ES-I3 (cell line): ENCODE data around the gene CALR3.
"Not testable (repeated sequence)": the region's sequence is repeated elsewhere in the genome, so short reads cannot be mapped to it uniquely, and the experiment has no call there.

ENCODE experiments used
- H3K36me3 ChIP-seq: 2 replicates; pipeline ENCODE4 v1.6.1; 2013; ENCODE audit warnings: mild to moderate bottlenecking, low read length, control low read depth, moderate library complexity; ENCODE audit not compliant: insufficient read depth
- H3K4me1 ChIP-seq: 2 replicates; pipeline ENCODE4 v1.6.1; 2013; ENCODE audit warnings: mild to moderate bottlenecking, control low read depth, low read length; ENCODE audit not compliant: insufficient read depth
- H3K9ac ChIP-seq: 2 replicates; pipeline ENCODE4 v1.6.1; 2013; ENCODE audit warnings: low read depth, mild to moderate bottlenecking, low read length, moderate library complexity
- H3K9me3 ChIP-seq: 2 replicates; pipeline ENCODE4 v1.6.1; 2013; ENCODE audit warnings: mild to moderate bottlenecking, low read length, moderate library complexity; ENCODE audit not compliant: control insufficient read depth, insufficient read depth

The CALR3 gene

DNA sequence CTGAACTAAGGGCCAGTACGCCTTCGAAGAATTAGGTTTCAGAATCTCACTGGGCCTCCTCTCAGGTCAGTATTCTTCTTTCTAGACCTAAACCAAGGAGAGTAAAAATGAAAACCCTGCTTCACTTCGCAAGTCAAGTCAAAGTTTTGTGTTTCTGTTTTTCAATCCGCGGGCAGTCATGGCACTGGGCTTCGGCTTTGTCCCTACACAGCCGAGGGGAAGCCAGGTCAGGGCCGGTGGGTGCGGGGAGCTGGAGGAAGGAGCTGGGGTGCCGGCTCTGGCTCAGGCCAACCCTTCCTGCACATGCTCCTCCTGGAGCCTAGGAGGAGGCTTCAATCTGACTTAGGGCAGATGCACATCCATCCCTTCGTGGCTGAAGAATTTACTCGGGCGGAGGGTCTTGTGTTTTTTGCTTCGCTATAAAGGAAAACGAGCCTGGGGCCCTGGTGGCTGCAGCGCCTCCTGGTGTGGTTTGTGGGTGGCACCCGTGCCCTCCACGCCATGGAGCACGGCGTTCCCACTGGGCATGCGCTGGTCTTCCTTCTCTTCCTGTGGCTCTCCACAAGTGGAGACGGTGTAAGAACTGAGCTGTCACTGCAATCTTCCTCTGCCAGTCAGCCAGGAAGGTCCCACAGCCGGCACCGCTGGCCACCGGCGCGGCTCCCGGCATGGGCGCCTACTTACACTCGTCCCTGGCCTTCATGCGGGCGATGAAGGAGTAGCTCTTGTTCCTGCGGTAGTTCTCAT, 22.7 kb upstream of the CALR3 start:
- H3K4me1 ChIP-seq = no peaks in the 10 kb centered on the region
- peaks cover 16% of the 10 kb centered on the region for H3K36me3 ChIP-seq
- H3K9me3 ChIP-seq = no peaks in the 10 kb centered on the region
- no peak overlapping the region for H3K9ac ChIP-seq

DNA sequence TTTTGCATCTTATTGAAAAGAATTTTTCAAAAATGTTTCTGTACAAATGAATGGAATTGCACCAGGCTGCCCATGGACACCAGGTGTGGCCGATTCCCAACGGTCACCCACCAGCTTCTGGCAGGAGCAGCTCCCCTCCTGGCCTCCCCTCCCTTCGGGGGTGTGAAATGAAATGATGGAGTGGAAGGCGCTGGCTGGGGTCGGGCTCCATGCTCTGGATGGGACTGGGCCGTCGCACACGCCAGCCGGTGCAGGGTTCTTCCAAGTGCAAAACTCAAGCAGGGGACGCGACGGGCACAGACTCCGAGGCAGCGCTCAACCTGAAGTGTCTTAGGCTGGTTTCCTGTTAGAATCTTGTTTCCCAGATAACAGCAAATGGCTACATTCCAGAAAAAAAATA, 22.1 kb upstream of the CALR3 start:
- H3K4me1 ChIP-seq = no peaks in the 10 kb centered on the region
- H3K36me3 ChIP-seq = peaks cover 14% of the 10 kb centered on the region
- no peak overlapping the region for H3K9ac ChIP-seq
- H3K9me3 ChIP-seq = no peaks in the 10 kb centered on the region

DNA sequence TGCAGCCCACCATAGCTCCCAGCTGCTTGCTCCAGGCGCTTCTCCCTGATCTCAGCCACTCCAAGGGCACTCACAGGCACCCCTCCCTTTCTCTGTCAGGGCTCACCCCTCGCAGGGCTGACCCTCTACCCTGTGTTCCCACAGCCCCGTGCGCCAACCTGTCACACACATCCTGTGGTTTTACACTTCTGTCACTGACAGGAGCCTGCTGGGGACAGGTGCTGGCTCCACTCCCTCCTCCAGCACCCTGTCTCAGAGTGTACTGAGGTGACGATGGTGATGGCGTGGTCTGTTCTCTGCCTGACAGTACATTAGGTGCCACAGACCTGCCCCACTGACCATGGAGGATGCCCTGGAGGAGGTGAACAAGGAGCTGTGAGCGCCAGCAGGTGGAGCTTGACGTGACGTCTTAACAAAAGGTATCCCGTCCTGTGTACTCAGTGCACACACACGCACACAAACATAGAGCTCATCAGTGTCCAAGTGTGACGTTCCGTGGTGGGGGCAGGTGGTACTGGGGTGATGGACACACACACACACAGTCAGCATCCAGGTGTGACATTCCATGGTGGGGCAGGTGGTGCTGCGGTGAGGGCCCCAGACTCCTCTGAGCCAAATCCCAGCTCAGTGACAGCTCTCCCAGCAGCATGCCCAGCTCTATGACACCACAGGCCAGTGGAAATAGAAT, 21.1 kb upstream of the CALR3 start:
- no peaks in the 10 kb centered on the region for H3K9me3 ChIP-seq
- peaks cover 14% of the 10 kb centered on the region for H3K36me3 ChIP-seq
- H3K4me1 ChIP-seq = no peaks in the 10 kb centered on the region
- H3K9ac ChIP-seq = no peak overlapping the region

DNA sequence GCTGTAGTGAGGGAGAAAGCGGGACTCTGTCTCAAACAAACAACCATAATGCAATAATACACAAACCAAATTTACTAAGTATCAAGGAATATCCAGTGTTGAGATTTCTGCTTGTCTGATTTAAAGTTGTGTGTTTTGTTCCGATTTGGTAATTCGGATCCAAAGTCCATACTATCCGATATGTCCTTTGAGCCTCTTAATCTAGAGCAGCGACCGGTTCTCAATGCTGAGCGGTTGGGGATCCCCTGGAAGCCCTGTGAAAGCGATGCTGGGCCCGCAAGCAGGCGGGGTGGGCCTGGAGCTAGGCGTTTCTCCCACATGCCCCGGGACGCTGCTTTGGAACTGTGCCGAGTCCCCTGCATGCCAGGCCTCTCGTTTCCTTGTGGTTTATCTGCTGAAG, 20.4 kb upstream of the CALR3 start:
- no peak overlapping the region for H3K9ac ChIP-seq
- H3K36me3 ChIP-seq = peaks cover 14% of the 10 kb centered on the region
- no peaks in the 10 kb centered on the region for H3K4me1 ChIP-seq
- H3K9me3 ChIP-seq = no peaks in the 10 kb centered on the region

DNA sequence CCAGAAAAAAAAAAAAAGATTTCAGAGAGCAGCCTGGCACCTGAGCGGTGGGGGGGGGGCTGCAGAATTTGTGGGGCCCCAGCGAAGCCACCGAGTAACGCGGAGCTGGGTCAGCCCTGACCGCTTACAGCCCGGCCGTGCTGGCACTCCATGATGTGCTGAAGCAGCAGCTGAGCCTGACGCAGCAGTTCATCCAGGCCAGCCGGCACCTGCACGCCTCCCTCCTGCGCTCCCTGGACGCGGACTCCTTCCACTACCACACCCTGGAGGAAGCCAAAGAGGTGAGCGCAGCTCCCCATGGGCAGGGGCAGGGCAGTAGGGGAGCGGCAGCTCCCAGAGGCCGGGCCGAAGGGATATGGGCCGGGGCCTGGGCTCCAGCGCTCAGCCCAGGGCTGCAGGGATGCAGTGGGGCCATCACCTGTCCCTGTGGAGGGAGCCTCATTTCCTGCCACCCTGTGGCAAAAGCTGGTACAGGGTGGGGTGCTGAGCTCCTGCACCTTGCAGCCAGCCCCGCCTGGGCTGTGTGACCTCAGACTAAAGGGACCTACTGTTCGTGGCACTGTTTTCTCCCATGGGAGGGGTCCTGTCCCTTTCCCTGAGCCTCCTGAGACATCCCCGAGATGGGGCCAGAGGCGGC, 18.5 kb upstream of the CALR3 start:
- Histone ChIP-seq H3K9me3 (no peaks in the 10 kb centered on the region), H3K9ac (no peak overlapping the region), H3K36me3 (peaks cover 6% of the 10 kb centered on the region; the same call in 1 of the 2 replicates), H3K4me1 (no peaks in the 10 kb centered on the region)

DNA sequence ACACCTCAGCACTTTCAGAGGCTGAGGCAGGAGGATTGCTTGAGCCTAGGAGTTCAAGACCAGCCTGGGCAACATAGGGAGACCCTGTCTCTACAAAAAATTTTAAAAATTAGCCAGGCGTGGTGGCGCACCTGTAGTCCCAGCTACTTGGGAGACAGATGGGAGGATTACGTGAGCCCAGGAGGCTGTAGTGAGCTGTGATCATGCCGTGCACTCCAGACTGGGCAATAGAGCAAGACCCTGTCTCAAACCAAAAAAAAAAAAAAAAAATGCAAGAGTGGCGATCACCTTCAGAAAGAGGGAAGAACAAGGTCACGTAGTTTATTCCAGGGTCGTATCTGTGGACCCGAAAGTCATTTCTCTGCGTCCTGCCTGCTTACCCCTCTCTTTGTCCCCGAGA, 16.6 kb upstream of the CALR3 start:
- not testable (repeated sequence) for H3K4me1 ChIP-seq, H3K9me3 ChIP-seq, H3K36me3 ChIP-seq, H3K9ac ChIP-seq

DNA sequence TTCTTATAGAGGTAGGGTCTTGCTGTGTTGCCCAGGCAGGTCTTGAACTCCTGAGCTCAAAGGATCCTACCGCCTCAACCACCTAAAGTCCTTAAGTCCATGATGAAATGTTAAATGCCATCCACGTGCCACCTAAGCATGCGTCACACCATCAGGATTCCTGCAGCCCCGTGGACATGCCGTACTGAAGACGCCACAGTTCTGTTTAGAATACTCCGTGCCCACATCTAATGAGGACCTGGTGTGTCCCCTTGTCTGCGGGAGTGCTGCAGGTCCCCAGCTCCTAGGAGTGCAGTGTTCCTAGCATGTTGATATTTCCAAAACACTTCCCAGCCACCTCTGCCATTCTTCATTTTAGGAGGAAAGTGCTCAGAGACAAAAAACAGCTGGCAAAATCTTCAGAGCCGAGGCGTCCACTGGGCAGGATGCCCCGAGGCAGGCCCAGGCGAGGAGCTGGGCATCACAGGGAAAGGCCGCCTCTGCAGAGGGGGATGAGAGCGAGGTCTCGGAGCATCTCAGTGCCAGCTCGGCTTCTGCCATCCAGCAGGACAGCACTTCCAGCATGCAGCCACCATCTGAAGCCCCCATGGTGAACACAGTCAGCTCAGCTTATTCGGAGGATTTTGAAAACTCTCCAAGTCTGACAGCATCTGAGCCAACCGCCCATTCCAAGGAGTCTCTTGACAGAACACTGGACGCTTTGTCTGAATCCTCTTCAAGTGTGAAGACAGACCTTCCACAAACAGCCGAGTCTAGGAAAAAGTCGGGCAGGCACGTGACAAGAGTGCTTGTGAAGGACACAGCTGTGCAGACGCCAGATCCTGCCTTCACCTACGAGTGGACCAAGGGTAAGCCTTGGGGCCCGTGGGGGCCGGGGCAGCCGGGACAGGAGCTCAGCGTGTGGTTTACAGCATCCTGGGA, 13.4 kb upstream of the CALR3 start:
- Histone ChIP-seq H3K9me3 (no peaks in the 10 kb centered on the region), H3K9ac (no peak overlapping the region), H3K36me3 (0 out of 2 replicates have a peak, but pooled peaks cover 4% of the 10 kb centered on the region)

DNA sequence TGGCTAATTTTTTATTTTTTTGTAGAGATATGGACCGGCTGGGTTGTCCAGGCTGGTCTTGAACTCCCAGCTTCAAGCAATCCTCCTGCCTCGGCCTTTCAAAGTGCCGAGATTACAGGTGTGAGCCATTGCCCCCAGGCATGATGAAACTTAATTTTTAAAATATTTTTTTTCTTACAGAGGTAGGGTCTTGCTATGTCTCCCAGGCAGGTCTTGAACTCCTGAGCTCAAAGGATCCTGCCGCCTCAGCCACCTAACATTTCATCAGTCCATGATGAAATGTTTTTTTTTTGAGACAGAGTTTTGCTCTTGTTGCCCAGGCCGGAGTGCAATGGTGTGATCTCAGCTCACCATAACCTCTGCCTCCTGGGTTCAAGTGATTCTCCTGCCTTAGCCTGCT, 12.6 kb upstream of the CALR3 start:
- no peak overlapping the region for H3K9ac ChIP-seq
- 0 out of 2 replicates have a peak, but pooled peaks cover 4% of the 10 kb centered on the region for H3K36me3 ChIP-seq
- no peaks in the 10 kb centered on the region for H3K9me3 ChIP-seq
- no peaks in the 10 kb centered on the region for H3K4me1 ChIP-seq

More for the DNA sequence above, 13.4 kb upstream of the CALR3 start:
- H3K4me1 ChIP-seq = no peaks in the 10 kb centered on the region

DNA sequence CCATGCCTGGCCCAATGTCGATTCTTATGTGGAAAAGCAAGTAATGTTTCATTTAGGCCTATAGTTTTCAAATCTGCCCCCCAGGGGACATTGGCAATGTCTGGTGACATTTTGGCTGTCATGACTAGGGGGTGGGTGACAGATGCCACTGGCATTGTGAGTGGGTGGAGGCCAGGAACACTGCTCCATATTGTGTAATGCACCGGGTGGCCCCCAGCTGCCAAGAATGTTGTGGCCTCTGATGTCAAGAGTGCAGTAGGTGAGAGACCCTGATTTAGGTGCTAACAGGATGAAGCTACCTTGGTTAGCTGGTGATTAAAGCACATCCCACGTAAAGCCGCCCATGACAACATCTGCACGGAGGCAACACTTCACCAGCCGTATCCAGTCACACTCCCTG, 11.0 kb upstream of the CALR3 start:
- H3K4me1 ChIP-seq = no peaks in the 10 kb centered on the region
- H3K36me3 ChIP-seq = 0 out of 2 replicates have a peak, but pooled peaks cover 4% of the 10 kb centered on the region
- no peaks in the 10 kb centered on the region for H3K9me3 ChIP-seq
- no peak overlapping the region for H3K9ac ChIP-seq

DNA sequence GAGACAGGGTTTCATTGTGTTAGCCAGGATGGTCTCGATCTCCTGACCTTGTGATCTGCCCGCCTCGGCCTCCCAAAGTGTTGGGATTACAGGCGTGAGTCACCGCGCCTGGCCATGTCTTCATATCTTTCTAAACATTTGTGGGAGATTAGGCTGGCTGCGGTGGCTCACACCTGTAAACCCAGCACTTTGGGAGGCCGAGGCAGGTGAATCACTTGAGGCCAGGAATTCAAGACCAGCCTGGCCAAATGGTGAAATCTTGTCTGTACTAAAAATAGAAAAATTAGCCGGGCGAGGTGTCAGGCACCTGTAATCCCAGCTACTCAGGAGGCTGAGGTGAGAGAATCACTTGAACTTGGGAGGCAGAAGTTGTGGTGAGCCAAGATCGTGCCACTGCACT, 10.2 kb upstream of the CALR3 start:
- H3K9ac ChIP-seq, H3K9me3 ChIP-seq, H3K4me1 ChIP-seq, H3K36me3 ChIP-seq: not testable (repeated sequence)

DNA sequence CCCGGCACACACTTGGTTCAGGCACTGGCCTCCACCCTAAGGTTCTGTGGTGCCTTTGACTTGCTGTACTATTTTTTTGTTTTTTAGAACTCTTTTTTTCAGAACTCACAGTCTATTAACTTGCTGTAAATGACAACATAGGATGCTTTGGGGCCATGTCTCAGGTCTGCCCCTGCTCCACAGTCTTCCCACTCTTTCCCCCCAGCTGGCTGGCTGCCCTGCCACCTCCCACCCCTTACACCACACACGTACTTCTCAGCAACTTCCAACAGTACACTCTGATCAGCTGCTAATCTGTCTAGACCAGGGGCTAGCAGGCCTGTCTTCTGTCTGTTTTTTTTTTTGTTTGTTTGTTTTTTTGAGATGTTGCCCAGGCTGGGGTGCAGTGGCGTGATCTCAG, 8.3 kb upstream of the CALR3 start:
- no peaks in the 10 kb centered on the region for H3K4me1 ChIP-seq
- H3K9ac ChIP-seq = no peak overlapping the region
- no peaks in the 10 kb centered on the region for H3K9me3 ChIP-seq
- no peaks in the 10 kb centered on the region for H3K36me3 ChIP-seq

DNA sequence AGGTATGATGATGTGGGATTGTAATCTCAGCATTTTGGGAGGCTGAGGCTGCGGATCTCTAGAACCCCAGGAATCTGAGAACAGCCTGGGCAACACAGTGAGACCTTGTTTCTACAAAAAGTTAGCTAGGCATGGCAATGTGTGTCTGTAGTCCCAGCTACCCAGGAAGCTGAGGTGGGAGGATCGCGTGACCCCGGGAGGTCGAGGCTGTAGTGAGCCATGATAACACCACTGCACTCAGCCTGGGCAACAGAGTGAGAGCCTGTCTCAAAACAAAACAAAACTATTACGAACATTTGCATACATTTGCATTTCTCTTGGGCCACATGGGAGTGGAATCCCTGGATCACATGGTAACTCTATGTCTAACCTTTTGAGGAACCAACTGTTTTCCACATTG, 1.9 kb upstream of the CALR3 start:
- no peaks in the 10 kb centered on the region for H3K9me3 ChIP-seq
- H3K9ac ChIP-seq = no peak overlapping the region
- H3K4me1 ChIP-seq = 0 out of 2 replicates have a peak, but pooled peaks cover 4% of the 10 kb centered on the region
- no peaks in the 10 kb centered on the region for H3K36me3 ChIP-seq

DNA sequence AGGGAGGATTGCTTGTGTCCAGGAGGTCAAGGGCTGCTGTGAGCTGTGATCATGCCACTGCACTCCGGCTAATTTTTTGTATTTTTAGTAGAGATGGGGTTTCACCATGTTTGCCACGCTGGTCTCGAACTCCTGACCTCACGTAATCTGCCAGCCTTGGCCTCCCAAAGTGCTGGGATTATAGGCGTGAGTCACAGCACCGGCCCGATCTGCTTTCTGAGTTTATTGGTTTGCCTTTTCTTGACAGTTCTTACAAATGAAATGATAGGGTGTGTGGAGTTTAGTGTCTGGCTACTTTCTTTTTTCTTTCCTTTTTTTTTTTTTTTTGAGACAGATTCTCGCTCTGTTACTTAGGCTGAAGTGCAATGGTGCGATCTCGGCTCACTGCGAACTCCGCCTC, 1.1 kb upstream of the CALR3 start:
- Histone ChIP-seq H3K36me3 (no peaks in the 10 kb centered on the region), H3K9me3 (no peaks in the 10 kb centered on the region), H3K4me1 (0 out of 2 replicates have a peak, but pooled peaks cover 4% of the 10 kb centered on the region), H3K9ac (peak overlapping the region; percentile 65; the same call in 1 of the 2 replicates)

DNA sequence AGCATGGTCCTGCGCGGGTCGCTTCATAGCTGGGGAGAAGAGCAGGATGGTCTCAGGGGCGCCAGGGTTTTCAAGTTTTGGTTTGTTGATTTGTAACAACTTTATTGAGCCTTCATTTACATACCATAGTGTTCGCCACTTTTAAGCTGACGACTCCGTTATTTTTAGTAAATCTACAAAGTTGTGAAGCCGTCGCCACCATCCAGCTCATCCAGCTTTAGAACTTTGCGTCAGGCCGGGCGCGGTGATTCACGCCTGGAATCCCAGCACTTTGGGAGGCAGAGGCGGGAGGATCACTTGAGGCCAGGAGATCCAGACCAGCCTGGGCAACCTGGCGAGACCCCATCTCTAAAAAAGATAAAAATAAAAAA, 631 bp upstream of the CALR3 start:
- H3K36me3 ChIP-seq = no peaks in the 10 kb centered on the region
- H3K4me1 ChIP-seq = 0 out of 2 replicates have a peak, but pooled peaks cover 4% of the 10 kb centered on the region
- peak overlapping the region; percentile 65; the same call in 1 of the 2 replicates for H3K9ac ChIP-seq
- H3K9me3 ChIP-seq = no peaks in the 10 kb centered on the region
